ENCODE measurements around the gene ELFN1. TPM values are rescaled to one million over a fixed set of nuclear protein-coding genes. Genes with fewer than 3 reads are reported as not detected.

Gene ELFN1
- total RNA-seq, 2 donors from 2014 or later: 0.33 to 1.3 TPM

DNA sequence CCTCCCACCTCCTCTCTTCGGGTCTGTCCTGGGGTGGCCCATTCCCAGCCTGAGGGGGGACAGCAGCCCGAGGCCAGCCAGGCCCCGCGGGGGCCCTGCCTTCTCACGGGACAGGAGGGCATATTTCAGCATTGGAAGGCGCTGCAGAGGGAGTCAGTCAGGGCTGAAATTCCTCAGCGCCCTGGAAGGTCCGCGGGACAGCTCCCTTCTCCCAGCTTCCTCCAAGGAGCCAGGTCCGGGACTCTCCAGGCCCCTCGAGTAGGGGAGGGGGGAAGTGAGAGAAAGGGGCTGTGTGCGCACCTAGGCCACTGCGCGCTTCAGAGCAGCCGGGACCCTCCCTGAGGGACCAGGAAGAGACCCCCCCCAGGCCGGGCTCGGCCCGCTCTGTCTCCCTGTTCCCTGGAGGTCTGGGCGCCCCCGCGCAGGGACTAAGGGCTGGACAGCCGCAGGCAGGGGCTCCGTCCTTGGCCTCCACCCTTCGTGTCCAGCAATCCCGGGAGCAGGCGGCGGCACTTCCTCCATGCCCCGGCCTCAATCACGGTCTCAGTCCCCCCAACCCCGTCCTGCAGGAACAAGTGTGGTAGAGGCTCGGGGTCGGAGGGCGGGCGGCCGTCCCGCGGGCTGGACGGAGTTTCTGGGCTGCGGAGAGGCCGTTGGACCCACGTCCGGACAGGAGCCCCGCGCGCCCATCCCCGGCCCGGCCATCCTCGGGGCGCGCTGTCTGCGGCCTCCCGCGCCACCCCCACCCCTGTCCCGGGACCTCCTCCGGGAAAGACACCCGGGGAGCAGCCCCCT is 6.0 kb upstream of the ELFN1 start:
- H3K27me3 ChIP-seq: peaks cover 0 to 29% of the 10 kb centered on the region in 2 donors
- 6 to 12% methylated on average over 13 to 43 of the region's 56 CpGs for WGBS, 2 donors
- intact Hi-C loops (cut with DNase I): loop anchor here (10.0 kb wide), 1 partner anchor 541 kb away; no protein-coding TSS in a partner anchor
- ATAC-seq: no peak
- no peak overlapping the region for H3K4me3 ChIP-seq
- H3K9me3 ChIP-seq: no peaks in the 10 kb centered on the region
- H3K4me1 ChIP-seq: peaks cover 43% of the 10 kb centered on the region
- TF ChIP-seq, protein P1, sequence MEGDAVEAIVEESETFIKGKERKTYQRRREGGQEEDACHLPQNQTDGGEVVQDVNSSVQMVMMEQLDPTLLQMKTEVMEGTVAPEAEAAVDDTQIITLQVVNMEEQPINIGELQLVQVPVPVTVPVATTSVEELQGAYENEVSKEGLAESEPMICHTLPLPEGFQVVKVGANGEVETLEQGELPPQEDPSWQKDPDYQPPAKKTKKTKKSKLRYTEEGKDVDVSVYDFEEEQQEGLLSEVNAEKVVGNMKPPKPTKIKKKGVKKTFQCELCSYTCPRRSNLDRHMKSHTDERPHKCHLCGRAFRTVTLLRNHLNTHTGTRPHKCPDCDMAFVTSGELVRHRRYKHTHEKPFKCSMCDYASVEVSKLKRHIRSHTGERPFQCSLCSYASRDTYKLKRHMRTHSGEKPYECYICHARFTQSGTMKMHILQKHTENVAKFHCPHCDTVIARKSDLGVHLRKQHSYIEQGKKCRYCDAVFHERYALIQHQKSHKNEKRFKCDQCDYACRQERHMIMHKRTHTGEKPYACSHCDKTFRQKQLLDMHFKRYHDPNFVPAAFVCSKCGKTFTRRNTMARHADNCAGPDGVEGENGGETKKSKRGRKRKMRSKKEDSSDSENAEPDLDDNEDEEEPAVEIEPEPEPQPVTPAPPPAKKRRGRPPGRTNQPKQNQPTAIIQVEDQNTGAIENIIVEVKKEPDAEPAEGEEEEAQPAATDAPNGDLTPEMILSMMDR (IDR thresholded peaks at IDR 0.05): no peak
- no peak for TF ChIP-seq POLR2A (IDR thresholded peaks at IDR 0.05)
- H3K27ac ChIP-seq: no peak overlapping the region
- no peaks in the 10 kb centered on the region for H3K36me3 ChIP-seq (replicated peaks in 1 of 2; ENCODE audit: insufficient read depth in 1 of 2, low read depth in 2 of 2)
- DNase-seq: peak in 3 of 4 donors; percentile 4 to 12 (median 9)

DNA sequence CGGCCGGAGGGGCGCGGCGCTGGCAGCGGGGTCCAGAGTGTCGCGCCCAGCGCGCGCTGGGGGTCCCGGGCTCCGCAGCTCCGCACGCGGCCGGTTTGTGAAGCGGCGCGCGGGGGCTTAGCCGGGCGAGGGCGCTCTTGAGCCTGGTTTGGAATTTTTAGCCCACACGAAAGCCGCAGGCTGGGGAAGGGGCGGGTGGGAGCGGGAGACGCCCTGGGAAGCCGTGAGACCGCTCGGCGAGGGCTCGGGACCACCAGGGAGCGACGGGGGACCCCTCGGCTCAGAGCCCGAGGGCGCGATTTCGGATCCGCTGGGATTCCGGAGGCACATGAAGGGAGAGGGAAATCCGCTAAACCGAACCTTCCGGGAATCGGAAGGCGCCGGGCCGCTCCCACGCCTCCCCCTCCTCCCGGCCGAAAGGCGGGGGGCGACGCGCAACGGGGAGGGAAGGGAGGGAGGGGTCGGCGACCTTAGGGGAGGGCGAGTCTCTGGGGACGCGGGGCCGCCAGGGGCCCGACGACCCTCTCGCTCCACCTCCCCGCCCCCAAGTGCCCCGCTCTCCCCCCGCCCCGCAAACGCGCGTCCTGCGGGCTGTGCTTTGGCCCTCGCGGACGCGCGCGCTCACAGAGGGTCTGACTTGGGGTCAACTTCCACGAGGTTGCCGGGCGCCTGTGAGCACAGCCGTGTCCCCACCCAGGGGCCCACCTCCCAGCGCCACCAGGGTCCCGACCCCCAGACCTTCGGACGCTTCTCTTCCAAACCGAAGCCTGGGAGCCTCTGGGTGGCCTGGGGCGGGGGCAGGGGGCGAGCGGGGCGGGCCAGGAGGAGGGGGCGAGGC is 5.1 kb upstream of the ELFN1 start:
- 0 to 1% methylated on average over 2 to 88 of the region's 95 CpGs for whole genome bisulfite sequencing, 2 donors
- Histone ChIP-seq H3K36me3 (replicated peaks in 1 of 2; ENCODE audit: insufficient read depth in 1 of 2, low read depth in 2 of 2) (no peaks in the 10 kb centered on the region), H3K27ac (no peak overlapping the region), H3K27me3 (peaks cover 3 to 29% of the 10 kb centered on the region in 2 donors), H3K4me1 (peaks cover 43% of the 10 kb centered on the region), H3K4me3 (peak overlapping the region in 1 of 2 donors; percentile 30), H3K9me3 (no peaks in the 10 kb centered on the region)
- peak; percentile 53 to 68 (median 59) for DNase-seq
- ATAC-seq: peak; percentile 36
- intact Hi-C loops (cut with DNase I): loop anchor here (10.0 kb wide), 1 partner anchor 540 kb away; no protein-coding TSS in a partner anchor
- TF ChIP-seq, protein P1 (IDR thresholded peaks at IDR 0.05): peak; percentile 41 to 75 (median 70)
- no peak for TF ChIP-seq POLR2A (IDR thresholded peaks at IDR 0.05)

DNA sequence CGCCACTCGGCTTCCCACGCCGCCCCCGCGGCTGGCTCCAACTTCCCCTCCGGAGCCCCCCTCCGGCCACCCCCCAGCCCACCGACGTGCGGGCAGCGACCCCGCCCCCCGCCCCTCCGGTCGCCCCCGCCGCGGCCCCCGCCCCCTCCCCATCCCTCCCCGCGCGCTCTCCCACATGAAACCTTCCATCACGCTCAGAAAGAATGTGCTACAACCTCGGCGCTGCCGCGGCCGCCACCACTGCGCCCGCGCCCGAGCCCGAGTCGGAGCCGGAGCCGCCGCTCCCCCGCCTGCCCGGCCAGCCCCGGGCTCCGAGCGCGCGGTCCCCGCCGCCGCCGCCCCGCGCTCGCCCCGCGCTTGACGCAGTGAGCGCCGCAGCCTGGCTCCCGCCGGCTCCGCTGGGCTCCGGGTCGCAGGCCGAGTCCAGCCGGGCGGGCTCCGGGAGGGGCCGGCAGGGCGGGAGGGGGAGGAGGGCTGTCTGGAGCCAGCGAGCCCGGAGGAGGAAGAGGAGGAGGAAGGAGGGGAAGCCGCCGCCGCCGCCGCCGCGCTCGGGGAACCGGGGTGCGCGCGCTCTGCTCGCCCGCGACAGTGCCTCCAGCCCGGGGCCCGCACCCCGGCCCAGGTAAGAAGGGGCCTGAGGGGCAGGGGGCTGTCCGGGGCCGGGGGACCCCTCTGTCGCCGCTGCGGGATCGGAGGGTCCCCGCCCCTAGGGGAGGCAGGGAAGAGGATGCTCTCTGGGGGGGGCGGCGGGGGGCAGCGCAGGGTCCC is 4.3 kb upstream of the ELFN1 start:
- intact Hi-C loops (cut with DNase I): loop anchor here (10.0 kb wide), 1 partner anchor 539 kb away; no protein-coding TSS in a partner anchor
- TF ChIP-seq, protein P1 (IDR thresholded peaks at IDR 0.05): no peak
- no peak for TF ChIP-seq POLR2A (IDR thresholded peaks at IDR 0.05)
- no peaks in the 10 kb centered on the region for H3K9me3 ChIP-seq
- H3K27me3 ChIP-seq: peaks cover 9 to 29% of the 10 kb centered on the region in 2 donors
- ATAC-seq (peak; percentile 17), DNase-seq (peak in 3 of 4 donors; percentile 9 to 11 (median 10))
- H3K27ac ChIP-seq: no peak overlapping the region
- H3K36me3 ChIP-seq (replicated peaks in 1 of 2; ENCODE audit: insufficient read depth in 1 of 2, low read depth in 2 of 2): no peaks in the 10 kb centered on the region
- H3K4me1 ChIP-seq: peaks cover 50% of the 10 kb centered on the region
- WGBS, 2 donors: 1% methylated on average over 51 of the region's 98 CpGs; no CpG with 5 or more reads in 1 of the 2 donors
- no peak overlapping the region for H3K4me3 ChIP-seq

DNA sequence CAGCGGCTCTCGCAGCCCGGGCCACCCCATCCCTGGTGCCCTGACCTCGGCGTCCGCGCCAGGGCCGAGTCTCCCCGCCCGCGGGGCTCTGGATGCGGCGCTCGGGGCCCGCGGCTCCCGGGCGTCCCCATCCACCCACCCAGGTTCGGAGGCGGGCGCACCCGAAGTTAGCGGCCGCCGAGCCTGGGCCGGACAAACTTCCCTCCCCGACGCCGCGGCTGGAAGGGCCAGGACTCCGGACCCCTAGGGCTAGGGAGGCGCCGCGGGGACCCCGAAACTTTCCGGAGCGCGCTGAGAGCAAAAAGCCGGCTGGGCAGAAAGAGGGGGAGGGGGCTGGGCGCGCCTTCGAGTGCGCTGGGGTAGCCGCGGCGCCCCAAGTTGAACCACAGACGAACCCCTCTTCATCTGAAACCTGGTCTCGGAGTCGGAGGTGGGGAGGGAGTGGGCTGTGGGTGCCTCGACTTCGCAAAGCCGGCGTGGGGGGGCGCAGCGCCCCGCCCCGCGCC is 3.7 kb upstream of the ELFN1 start:
- peak in 2 of 4 donors; percentile 4 to 10 for DNase-seq
- intact Hi-C loops (cut with DNase I): loop anchor here (10.0 kb wide), 1 partner anchor 538 kb away; no protein-coding TSS in a partner anchor
- no peaks in the 10 kb centered on the region for H3K36me3 ChIP-seq (replicated peaks in 1 of 2; ENCODE audit: insufficient read depth in 1 of 2, low read depth in 2 of 2)
- TF ChIP-seq, protein P1 (IDR thresholded peaks at IDR 0.05): no peak
- no peak for TF ChIP-seq POLR2A (IDR thresholded peaks at IDR 0.05)
- ATAC-seq: no peak
- 2% methylated on average over 53 of the region's 58 CpGs; no CpG with 5 or more reads in 1 of the 2 donors for WGBS, 2 donors
- H3K27me3 ChIP-seq: peaks cover 9 to 29% of the 10 kb centered on the region in 2 donors
- peaks cover 54% of the 10 kb centered on the region for H3K4me1 ChIP-seq
- no peak overlapping the region for H3K27ac ChIP-seq
- H3K4me3 ChIP-seq: no peak overlapping the region
- H3K9me3 ChIP-seq: no peaks in the 10 kb centered on the region

Measured in body of pancreas (tissue), 4 donors.